HG02588 (cell line): ENCODE data around the gene CUL3.
"Not testable (repeated sequence)": the region's sequence is repeated elsewhere in the genome, so short reads cannot be mapped to it uniquely, and the experiment has no call there.

ENCODE experiments used
- ATAC-seq: cut with Tn5 transposase; IDR thresholded peaks from one replicate; pipeline ENCODE4 v1.9.1; 2021; ENCODE audit warnings: mild to moderate bottlenecking, moderate library complexity; ENCODE audit not compliant: unreplicated experiment

CUL3 gene

DNA sequence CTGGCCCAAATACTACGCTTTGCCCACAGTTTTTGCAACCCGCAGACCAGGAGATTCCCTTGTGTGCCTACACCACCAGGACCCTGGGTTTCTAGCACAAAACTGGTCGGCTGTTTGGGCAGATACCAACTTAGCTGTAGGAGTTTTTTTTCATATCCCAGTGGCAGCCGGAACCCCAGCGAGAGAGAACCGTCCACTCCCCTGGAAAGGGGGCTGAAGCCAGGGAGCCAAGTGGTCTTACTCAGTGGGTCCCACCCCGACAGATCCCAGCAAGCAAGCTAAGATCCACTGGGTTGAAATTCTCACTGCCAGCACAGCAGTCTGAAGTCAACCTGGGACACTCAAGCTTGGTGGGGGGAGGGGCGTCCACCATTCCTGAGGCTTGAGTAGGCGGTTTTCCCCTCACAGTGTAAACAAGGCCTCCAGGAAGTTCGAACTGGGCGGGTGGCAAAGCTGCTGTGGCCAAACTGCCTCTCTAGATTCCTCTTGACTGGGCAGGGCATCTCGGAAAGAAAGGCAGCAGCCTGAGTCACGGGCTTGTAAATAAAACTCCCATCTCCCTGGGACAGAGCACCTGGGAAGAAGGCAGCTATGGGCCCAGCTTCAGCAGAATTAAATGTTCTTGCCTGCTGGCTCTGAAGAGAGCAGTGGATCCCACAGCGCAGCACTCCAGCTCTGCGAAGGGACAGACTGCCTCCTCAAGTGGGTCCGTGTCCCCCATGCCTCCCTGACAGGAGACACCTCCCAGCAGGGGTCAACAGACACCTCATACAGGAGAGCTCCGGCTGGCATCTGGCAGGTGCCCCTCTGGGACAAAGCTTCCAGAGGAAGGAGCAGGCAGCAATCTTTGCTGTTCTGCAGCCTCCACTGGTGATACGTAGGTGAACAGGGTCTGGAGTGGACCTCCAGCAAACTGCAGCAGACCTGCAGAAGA lies 99.8 kb downstream of the CUL3 start:
- ATAC-seq, result not testable (repeated sequence)

- ATAC-seq, result no peak
Measured at GRCh38 chr2:224479826-224480225, 105.3 kb downstream of the CUL3 start.

- ATAC-seq, result no peak
Measured at GRCh38 chr2:224472827-224473226, 112.3 kb downstream of the CUL3 start.

DNA sequence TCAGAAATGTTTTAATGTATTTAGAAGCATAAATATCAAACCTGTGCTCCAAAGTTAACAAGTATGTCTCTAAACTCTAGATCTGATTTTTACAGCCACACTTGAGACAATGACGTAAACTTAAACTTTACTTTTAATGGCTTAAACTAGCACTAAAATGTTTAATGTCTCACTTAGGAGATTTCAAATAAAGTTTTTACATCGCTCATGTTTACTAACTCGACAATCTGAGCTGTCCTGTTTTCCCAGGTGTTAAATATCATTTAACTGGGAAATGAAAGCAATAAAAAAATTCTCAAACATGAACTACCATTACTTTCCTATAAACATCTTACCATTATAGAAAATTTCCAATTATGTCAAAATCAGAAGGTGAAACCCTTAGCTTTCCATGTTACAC lies 113.0 kb downstream of the CUL3 start:
- ATAC-seq, result no peak

DNA sequence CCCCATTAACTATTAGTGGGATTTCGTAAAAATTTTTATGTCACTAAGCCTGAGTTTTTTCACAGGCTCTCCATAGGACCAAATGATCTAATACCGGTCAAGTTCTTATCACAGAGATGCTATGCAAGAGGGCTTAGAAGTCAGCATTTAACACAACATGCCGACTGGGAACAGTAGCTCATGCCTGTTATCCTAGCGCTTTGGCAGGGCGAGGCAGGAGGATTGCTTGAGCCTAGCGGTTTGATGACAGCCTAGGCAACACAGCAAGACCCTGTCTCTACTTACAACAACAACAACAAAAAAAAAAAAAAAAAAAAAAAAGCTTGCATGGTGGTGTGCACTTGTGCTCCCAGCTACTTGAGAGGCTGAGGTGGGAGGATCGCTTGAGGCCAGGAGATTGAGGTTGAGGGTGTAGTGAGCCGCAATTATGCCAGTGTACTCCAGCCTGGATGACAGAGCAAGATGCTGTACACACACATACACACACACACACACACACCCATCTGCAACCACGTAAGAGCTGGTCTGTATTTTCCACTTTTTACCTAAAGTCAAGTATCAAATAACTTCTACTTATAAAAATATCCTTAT lies 115.7 kb downstream of the CUL3 start:
- ATAC-seq, result no peak

DNA sequence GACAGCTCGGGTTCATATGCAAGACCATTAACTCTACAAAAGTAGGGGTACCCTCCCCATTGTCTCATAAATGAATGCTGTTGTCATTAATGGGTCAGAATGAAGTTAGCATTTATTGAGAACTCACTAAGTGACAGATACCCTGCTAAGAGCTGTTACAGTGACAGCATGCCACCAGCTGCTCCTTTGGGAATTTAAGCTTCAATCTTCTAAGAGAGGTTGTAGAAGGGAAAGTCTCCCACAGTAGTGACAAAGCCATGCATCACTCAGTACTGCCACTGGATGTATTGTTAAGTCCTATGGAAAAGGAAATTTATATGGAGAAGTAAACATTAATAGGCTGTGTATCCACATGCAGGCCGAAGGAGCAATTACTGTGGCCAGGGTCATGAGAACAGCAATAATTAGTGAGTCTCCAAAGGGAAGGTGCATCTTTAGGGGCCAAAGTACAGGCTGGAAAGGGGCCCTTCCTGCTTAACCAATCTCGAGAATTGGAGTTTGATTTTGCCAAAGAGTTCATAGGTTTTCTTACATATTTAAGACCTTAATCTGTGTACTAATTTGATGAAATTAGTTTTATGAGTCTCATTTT lies 118.8 kb downstream of the CUL3 start:
- ATAC-seq, result no peak

DNA sequence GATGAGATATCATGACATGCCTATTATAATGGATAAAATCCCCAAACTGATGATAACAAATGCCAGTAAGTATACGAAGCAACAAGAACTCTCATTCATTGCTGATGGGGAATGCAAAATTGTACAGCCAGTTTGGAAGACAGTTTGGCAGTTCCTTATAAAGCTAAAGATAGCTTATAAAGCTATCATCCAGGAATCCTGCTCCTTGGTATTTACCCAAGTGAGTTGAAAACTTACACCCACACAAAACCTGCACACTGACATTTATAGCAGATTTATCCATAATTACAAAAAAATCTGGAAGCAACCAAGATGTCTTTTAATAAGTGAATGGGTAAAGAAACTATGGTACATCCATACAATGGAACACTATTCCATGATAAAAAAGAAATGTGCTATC lies 123.8 kb downstream of the CUL3 start:
- no peak for ATAC-seq

DNA sequence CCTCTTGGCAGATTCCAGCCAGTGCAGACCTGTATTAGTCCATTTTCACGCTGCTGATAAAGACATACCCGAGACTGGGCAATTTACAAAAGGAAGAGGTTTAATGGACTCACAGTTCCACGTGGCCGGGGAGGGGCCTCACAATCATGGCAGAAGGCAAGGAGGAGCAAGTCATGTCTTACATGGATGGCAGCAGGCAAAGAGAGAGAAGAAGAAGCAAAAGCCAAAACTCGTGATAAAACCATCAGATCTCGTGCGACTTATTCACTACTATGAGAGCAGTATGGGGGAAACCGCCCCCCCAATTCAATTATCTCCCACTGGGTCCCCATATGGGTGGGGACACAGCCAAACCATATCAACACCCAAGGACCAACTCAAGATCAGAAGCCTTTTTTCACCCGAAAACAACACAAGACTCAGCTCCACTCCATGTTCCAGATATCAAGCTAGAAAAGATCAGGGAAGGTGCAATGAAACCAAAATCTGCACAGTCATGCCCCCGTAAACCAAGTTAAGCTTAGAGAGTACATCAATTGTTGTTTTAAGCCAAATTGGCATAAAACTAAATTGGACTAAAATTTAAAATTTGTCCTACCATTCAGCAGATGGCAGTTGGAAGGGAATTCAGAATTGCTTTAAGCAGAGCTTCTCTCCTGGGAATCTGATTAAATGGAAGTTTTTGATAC lies 127.6 kb downstream of the CUL3 start:
- no peak for ATAC-seq

DNA sequence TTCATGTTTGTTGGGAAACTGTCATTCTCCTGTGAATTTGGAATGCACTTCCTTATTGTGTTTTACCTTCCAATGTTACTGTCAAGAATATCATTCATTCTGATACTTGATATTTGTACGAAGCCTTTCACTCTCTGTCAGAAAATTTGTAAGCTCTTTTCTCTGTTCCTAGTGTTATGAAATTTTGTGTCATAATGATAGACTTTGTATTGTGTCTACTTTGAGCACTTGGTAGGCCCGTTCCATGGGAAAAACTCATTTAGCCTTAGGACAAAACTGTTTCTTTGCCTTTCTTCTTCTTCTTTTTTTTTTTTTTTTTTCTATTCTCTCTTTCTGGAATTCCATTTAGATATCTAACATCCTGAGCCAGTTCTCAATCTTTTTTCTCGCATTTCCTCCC lies 131.3 kb downstream of the CUL3 start:
- no peak for ATAC-seq

DNA sequence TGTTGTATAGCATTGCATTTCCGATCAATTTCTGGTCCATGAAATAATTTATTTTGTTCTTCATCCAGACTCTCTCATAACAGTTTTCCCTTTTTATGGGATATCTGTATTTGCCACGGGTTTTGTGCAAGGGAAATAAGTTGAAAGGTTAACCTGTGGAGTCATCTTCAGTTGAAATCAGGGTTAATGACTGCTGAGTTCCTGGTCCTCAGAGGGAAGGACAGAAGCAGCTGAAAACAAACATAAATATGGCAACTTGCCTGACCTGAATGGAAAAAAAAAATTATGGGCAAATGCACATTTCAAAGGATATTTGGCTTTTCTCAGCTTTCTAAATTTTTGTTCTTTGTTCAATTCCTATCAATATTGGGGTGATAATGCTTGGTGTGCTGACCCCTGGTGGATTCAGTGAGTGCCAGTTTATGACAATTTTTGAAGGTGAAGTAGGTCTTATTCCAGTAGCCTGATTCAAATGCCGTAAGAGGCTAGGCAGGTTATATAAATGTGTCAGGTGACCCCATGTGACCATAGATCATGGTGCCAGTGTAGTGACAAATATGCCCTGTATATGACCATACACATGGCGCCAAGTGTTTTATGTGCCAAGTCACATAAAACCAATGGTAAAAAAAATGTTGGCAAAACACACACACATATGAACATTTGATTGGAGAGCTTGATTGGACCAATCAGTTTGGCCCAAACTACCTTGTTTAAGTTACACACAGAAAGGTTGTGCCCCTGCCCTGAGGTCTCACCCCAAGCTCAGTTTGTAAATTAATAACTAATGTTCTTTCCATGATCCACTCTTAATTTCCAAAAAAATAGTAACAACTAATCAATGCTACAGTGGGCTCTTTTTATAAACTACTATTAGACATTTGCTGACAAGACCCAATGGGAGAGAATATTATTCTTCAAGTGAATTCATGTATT lies 135.7 kb downstream of the CUL3 start:
- no peak for ATAC-seq

DNA sequence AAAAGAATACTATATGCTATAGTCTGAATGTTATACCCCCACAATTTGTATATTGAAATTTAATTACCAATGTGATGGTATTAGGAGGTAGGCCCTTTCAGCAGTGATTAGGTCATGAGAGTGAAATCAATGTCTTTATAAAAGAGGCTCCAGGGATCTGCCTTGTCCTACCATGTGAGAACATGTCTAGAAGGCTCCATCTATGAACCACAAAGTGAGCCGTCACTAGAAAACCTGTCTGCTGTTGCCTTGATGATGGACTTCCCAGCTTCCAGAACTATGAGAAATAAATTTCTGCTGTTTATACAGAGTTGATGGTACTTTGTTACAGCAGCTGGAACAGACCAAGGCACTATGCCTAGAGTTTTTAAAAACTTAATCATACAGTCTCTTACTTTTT lies 136.9 kb downstream of the CUL3 start:
- no peak for ATAC-seq

DNA sequence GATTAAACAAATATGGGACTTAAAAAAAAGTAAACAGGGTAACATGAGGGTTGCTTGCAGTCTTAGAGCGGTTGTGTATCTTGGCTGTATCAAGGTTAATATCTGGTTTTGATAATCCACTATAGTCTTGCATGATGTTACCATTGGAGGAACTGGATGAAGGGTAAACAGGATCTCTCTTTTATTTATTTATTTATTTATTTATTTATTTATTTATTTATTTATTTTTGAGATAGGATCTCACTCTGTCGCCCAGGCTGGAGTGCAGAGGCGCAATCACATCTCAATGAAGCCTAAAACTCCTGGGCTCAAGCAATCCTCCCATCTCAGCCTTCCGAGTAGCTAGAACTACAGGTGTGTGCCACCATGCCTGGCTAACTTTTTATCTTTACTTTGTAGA lies 140.4 kb downstream of the CUL3 start:
- no peak for ATAC-seq

DNA sequence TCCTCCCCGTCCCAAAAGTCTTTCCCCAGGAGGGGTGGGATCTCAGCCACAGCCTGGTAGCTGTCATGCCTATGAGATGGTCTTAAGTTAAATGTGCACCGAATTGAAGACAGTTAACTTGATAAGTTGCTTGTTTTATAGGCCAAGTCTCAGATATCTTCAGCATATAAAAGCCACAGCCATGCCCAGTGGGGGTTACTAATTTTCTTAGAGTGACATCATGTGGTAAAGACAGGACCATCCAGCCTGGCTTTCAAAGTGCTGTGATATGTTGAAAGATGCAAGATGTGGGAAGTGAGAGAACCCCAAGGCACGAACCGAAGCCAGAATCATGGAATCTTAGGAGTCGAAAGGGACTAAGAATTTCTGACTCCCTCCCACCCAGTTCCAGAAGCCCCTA lies 141.1 kb downstream of the CUL3 start:
- ATAC-seq, result no peak

DNA sequence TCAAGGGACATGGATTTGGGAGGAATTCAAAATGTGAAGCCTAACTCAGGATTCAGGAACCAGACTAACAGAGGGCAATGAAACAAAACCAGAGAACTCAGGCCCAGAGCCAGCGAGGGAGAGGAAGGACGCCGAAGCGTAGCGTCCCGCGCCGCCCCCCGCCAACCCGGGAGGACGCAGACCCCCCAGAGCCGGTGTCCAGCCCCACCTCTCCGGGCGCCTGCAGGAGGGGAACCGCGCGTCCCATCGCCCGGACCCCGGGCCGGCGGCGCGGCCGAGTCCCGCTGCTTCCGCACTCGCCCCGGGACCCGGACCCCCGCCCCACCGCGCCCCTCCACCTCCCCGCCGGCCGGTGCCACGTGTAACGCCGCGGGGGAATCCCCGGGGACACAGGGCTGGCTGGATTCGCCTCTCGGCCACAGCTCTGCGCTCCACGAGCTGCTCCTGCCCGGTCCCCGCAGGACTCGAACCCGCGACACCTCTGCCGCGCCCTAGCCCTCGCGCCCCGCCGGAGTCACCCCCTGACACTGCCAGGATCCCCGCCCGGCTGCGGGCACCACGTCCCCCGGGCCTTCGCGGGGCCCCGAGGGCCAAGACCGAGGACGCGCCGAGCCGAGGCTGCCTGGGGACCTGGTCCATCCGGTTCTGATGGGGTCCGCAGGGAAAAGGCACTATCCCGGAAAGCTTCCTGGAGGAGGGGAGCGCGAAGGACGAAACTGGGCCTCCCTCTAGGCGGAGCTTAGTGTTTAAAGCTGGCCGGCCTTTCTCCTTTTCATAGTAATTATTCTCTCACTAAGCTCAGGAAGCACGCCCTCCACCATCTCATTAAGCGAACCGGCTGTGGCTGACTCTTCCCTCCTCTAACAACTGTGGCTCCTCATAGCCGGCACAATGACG lies 142.8 kb downstream of the CUL3 start:
- no peak for ATAC-seq

DNA sequence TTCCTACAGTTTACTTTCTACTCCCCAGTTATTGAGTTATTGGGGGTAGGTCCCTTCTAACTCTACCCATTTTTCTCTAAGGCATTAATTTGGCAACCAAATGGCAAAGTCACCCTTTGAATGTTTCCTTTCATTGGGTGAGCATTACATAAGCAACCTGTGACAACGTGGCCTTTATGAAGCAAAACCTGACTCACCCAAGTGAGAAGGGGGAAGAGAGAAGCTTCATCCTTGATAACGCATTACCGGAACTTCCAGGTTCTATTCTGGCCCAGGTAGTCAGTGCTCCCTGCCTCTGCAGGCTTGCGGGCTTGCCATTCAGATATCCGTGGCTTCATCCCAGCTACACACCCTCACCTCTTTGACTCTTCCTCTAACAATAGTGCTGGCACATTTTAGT lies 144.2 kb downstream of the CUL3 start:
- no peak for ATAC-seq

GRCh38 chr2:224438726-224439125 lies 146.4 kb downstream of the CUL3 start:
- no peak for ATAC-seq

DNA sequence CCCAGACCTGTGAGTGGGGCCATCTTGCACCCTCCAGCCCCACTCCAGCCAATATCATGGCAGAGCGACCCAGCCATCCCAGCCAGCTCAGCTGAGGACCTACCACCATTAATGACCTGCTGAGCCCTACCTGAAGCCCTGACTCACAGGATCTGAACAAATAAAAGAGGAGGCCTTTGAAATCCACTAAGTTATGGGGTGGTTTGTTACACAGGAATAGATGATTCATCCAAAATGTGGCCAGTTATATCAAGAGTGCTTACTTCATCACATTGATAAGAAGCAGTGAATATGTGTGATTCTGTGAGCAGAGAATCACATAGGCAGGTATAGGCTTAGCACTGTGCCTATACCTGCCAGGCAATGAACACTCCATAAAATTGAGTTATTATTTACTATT lies 148.5 kb downstream of the CUL3 start:
- ATAC-seq, result no peak

GRCh38 chr2:224434618-224435017 lies 150.5 kb downstream of the CUL3 start:
- no peak for ATAC-seq

DNA sequence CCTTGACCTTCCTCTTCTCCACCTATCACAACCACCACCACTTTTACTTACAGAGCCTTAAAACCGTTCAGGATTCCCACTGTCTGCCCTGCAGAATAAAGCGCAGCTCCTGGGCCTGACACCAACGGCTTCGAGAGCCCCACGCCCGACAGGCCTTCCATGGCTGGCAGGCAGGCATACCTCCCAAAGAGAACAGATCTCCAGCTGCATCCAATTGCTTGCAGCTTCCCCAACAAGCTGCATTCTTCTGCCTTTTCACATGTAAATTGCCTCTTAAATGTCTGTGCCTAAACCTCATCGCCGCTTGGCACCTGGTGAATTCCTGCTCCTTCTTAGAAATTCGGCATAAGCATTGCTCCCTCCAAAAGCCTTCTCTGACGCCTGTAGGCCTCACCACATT lies 151.7 kb downstream of the CUL3 start:
- no peak for ATAC-seq
